PC-3 (cell line): ENCODE data around the gene TCF12.
"Not testable (repeated sequence)": the region's sequence is repeated elsewhere in the genome, so short reads cannot be mapped to it uniquely, and the experiment has no call there.

Experiments used
- CTCF ChIP-seq: fragments of 300-600 bp; sonication (generic); conservative IDR thresholded peaks from 2 replicates; pipeline ENCODE4 v1.5.1; 2017; ENCODE audit warnings: antibody characterized with exemption, low read depth, mild to moderate bottlenecking, low read length
- EZH2 ChIP-seq: fragments of 300-600 bp; sonication (generic); IDR thresholded peaks from one replicate; pipeline ENCODE4 v1.6.1; 2017; ENCODE audit warnings: antibody characterized with exemption, mild to moderate bottlenecking, low read length; ENCODE audit not compliant: unreplicated experiment
- EZH2phosphoT487 ChIP-seq: fragments of 300-600 bp; sonication (generic); IDR thresholded peaks from 2 replicates; pipeline ENCODE4 v1.6.1; 2018; ENCODE audit warnings: mild to moderate bottlenecking, antibody characterized with exemption, low read length, borderline replicate concordance

DNA sequence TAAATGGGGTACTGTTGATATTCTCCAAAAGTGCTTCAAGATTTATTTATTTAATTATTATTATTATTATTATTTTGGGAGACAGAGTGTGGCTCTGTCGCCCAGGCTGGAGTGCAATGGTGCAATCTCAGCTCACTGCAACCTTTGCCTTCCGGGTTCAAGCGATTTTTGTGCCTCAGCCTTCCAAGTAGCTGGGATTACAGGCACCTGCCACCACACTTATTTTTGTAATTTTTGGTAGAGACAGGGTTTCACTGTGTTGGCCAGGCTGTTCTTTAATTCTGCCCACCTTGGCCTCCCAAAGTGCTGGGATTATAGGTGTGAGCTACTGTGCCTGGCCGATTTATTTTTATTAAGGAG is 14.0 kb downstream of the TCF12 start:
- TF ChIP-seq CTCF, EZH2, EZH2phosphoT487: not testable (repeated sequence)
